HG02938 (cell line): ENCODE results near the gene WDR86.
A peak's percentile ranks its signal among the peaks of the same experiment; 100 is the strongest.

ENCODE experiments used
- ATAC-seq: cut with Tn5 transposase; IDR thresholded peaks from one replicate; pipeline ENCODE4 v1.9.1; 2021; ENCODE audit warnings: mild to moderate bottlenecking, moderate library complexity; ENCODE audit not compliant: unreplicated experiment

WDR86 gene

GRCh38 chr7:151440799-151441445 lies 31.1 kb upstream of the WDR86 start:
- ATAC-seq: no peak

- no peak for ATAC-seq
These were observed 30.3 kb upstream of the WDR86 start, which contains the start of gene CRYGN for GRCh38 chr7:151439855-151440798. CRYGN (minus strand) TSS chr7:151440141; CDS start chr7:151439917, 224 bp downstream.

- no peak for ATAC-seq
These were observed 29.2 kb upstream of the WDR86 start for GRCh38 chr7:151438864-151439601.

GRCh38 chr7:151437866-151438516 lies 28.2 kb upstream of the WDR86 start:
- no peak for ATAC-seq

GRCh38 chr7:151437159-151437553 lies 27.3 kb upstream of the WDR86 start:
- no peak for ATAC-seq

- no peak for ATAC-seq
These were observed 26.8 kb upstream of the WDR86 start for GRCh38 chr7:151436446-151437158.

GRCh38 chr7:151435971-151436370 lies 26.1 kb upstream of the WDR86 start:
- ATAC-seq: no peak

GRCh38 chr7:151435103-151435916 lies 25.5 kb upstream of the WDR86 start:
- ATAC-seq: no peak

- ATAC-seq: no peak
These were observed 24.7 kb upstream of the WDR86 start for GRCh38 chr7:151434549-151434948.

- no peak for ATAC-seq
These were observed 24.0 kb upstream of the WDR86 start for GRCh38 chr7:151433721-151434400.

- peak; percentile 58 for ATAC-seq
These were observed 23.1 kb upstream of the WDR86 start for GRCh38 chr7:151432658-151433521.

- ATAC-seq: no peak
These were observed 22.0 kb upstream of the WDR86 start for GRCh38 chr7:151431768-151432311.

- ATAC-seq: no peak
These were observed 21.5 kb upstream of the WDR86 start for GRCh38 chr7:151431281-151431767.

- no peak for ATAC-seq
These were observed 20.8 kb upstream of the WDR86 start for GRCh38 chr7:151430391-151431205.

GRCh38 chr7:151429560-151430331 lies 19.9 kb upstream of the WDR86 start:
- peak; percentile 60 for ATAC-seq

- ATAC-seq: no peak
These were observed 19.4 kb upstream of the WDR86 start for GRCh38 chr7:151429237-151429559.
